ENCODE results near the gene FILIP1L. TPM values are rescaled to one million over a fixed set of nuclear protein-coding genes. Genes with fewer than 3 reads are reported as not detected.

FILIP1L gene
- total RNA-seq, 4 donors from 2014 or later = 4.4 to 17.7 (median 13.2) TPM

- intact Hi-C loops (cut with DNase I) = no loop called here
- Histone ChIP-seq H3K4me1 (no peaks in the 10 kb centered on the region), H3K27ac (no peak overlapping the region), H3K9me3 (no peaks in the 10 kb centered on the region), H3K27me3 (no peaks in the 10 kb centered on the region), H3K36me3 (no peaks in the 10 kb centered on the region), H3K4me3 (replicated peaks in 1 of 3) (no peak overlapping the region)
- DNase-seq = no peak
- TF ChIP-seq POLR2A (IDR thresholded peaks at IDR 0.05) = no peak
- TF ChIP-seq CTCF (IDR thresholded peaks at IDR 0.05) = no peak
- WGBS, 2 donors = 57 to 64% methylated on average over 4 of the region's 4 CpGs
Observed at GRCh38 chr3:99954914-99955644, 159.2 kb downstream of the FILIP1L start.

- intact Hi-C loops (cut with DNase I) = no loop called here
- Histone ChIP-seq H3K27me3 (no peaks in the 10 kb centered on the region), H3K9me3 (no peaks in the 10 kb centered on the region), H3K27ac (no peak overlapping the region), H3K36me3 (no peaks in the 10 kb centered on the region), H3K4me1 (no peaks in the 10 kb centered on the region), H3K4me3 (replicated peaks in 1 of 3) (no peak overlapping the region)
- no peak for DNase-seq
- no peak for TF ChIP-seq CTCF (IDR thresholded peaks at IDR 0.05)
Observed at GRCh38 chr3:99953596-99953995, 160.7 kb downstream of the FILIP1L start.

- Histone ChIP-seq H3K9me3 (no peaks in the 10 kb centered on the region), H3K4me1 (no peaks in the 10 kb centered on the region), H3K36me3 (no peaks in the 10 kb centered on the region), H3K27ac (no peak overlapping the region), H3K4me3 (replicated peaks in 1 of 3) (no peak overlapping the region), H3K27me3 (no peaks in the 10 kb centered on the region)
- TF ChIP-seq CTCF (IDR thresholded peaks at IDR 0.05) (no peak), POLR2A (IDR thresholded peaks at IDR 0.05) (no peak)
- DNase-seq = no peak
- 82 to 91% methylated on average over 1 of the region's 1 CpG for WGBS, 2 donors
- intact Hi-C loops (cut with DNase I) = no loop called here
Observed at GRCh38 chr3:99952306-99952705, 162.0 kb downstream of the FILIP1L start.

- H3K27me3 ChIP-seq = no peaks in the 10 kb centered on the region
- no peaks in the 10 kb centered on the region for H3K4me1 ChIP-seq
- TF ChIP-seq CTCF (IDR thresholded peaks at IDR 0.05) (no peak), POLR2A (IDR thresholded peaks at IDR 0.05) (no peak)
- intact Hi-C loops (cut with DNase I) = no loop called here
- H3K36me3 ChIP-seq = no peaks in the 10 kb centered on the region
- H3K4me3 ChIP-seq (replicated peaks in 1 of 3) = no peak overlapping the region
- no peak for DNase-seq
- H3K27ac ChIP-seq = no peak overlapping the region
- no peaks in the 10 kb centered on the region for H3K9me3 ChIP-seq
Observed at GRCh38 chr3:99951701-99952100, 162.6 kb downstream of the FILIP1L start.

- Histone ChIP-seq H3K9me3 (no peaks in the 10 kb centered on the region), H3K27me3 (no peaks in the 10 kb centered on the region), H3K4me1 (peaks cover 0 to under 1% of the 10 kb centered on the region in 2 donors), H3K36me3 (no peaks in the 10 kb centered on the region), H3K4me3 (replicated peaks in 1 of 3) (no peak overlapping the region), H3K27ac (no peak overlapping the region)
- TF ChIP-seq POLR2A (IDR thresholded peaks at IDR 0.05) = no peak
- TF ChIP-seq CTCF (IDR thresholded peaks at IDR 0.05) = no peak
- intact Hi-C loops (cut with DNase I) = no loop called here
- WGBS, 2 donors = 77 to 79% methylated on average over 1 of the region's 1 CpG
- DNase-seq = no peak
Observed at GRCh38 chr3:99950921-99951320, 163.4 kb downstream of the FILIP1L start.

Measured in thyroid gland (tissue), 4 donors.